HepG2 (cell line): Measurements from ENCODE around the gene CCDC177. TPM values are rescaled to one million over a fixed set of nuclear protein-coding genes. Genes with fewer than 3 reads are reported as not detected.
A peak's percentile ranks its signal among the peaks of the same experiment; 100 is the strongest.

Experiments
- ATAC-seq: fragments of 200-7000 bp; cut with Tn5 transposase; 3 replicates; pipeline ENCODE4 v1.9.1; 2020; ENCODE audit warnings: mild to moderate bottlenecking, moderate library complexity
- BruUV-seq: library from RNA; stranded (reverse); fragments of 400-500 nt; replicated peaks from 2 replicates; lab custom pipeline; 2021; lab: Mats Ljungman, UMichigan
- CTCF ChIA-PET: fragments of 300-600 bp; formaldehyde crosslinking; extraction: SDS; loops from one replicate; lab custom pipeline; 2021; ENCODE audit warnings: low total read pairs, inconsistent platforms, low intra/inter-chr PET ratio; lab: Yijun Ruan, JAX
- POLR2A ChIA-PET: fragments of 350-600 bp; sonication (Branson Sonifier 250); formaldehyde crosslinking; loops from one replicate; lab custom pipeline; 2020; ENCODE audit warnings: antibody characterized with exemption, inconsistent platforms; lab: Yijun Ruan, JAX
- DNase-seq: peaks from one replicate; pipeline ENCODE4 v3.0.0-alpha.2; 2015; ENCODE audit warnings: low spot score
- FAIRE-seq: peaks from 3 replicates; lab custom pipeline; 2011; peaks lifted over from hg19 to GRCh38; lab: Jason Lieb, UNC
- H2AFZ ChIP-seq: one replicate; pipeline ENCODE4 v1.6.1; 2011; ENCODE audit warnings: low read length, inconsistent platforms
- H3K27ac ChIP-seq: fragments of 300-600 bp; 3 replicates; pipeline ENCODE4 v1.8.0; 2011; ENCODE audit warnings: mixed run types, mild to moderate bottlenecking, mixed read lengths, low read length, inconsistent platforms; ENCODE audit not compliant: insufficient read depth; ENCODE audit errors: extremely low read length
- H3K27me3 ChIP-seq, 2 experiments: fragments of 200-600 bp in 1 of 2; 2 replicates in 1 of 2; 3 replicates in 1 of 2; pipeline versions ENCODE4 v1.6.0 to v1.8.0; 2011; ENCODE audit warnings: low read length in 2 of 2, mild to moderate bottlenecking in 2 of 2, moderate library complexity in 2 of 2, inconsistent platforms in 1 of 2; ENCODE audit not compliant: insufficient read depth in 2 of 2, control insufficient read depth in 1 of 2
- H3K36me3 ChIP-seq, 2 experiments: fragments of 200-600 bp in 1 of 2; replicated peaks in 1 of 2; 2 replicates in 1 of 2; 3 replicates in 1 of 2; pipeline versions ENCODE4 v1.5.1 to v1.8.0; 2011; ENCODE audit warnings: low read length in 2 of 2, inconsistent platforms in 1 of 2; ENCODE audit not compliant: insufficient read depth in 2 of 2, control insufficient read depth in 1 of 2
- H3K4me1 ChIP-seq: 2 replicates; pipeline ENCODE4 v1.5.1; 2012; ENCODE audit warnings: low read length, inconsistent platforms; ENCODE audit not compliant: insufficient read depth
- H3K4me2 ChIP-seq: 2 replicates; pipeline ENCODE4 v1.6.0; 2011; ENCODE audit warnings: low read depth, low read length, inconsistent platforms
- H3K4me3 ChIP-seq, 3 experiments: fragments of 200-600 bp in 1 of 3; sonication (generic), shearing (Covaris generic) in 1 of 3; replicated peaks in 1 of 3; 2 replicates each; pipeline ENCODE4 v1.5.1; 2011 to 2016; ENCODE audit warnings: low read length in 3 of 3, inconsistent platforms in 2 of 3, low read depth in 2 of 3, mild to moderate bottlenecking in 2 of 3, control low read depth in 1 of 3, mixed read lengths in 1 of 3; ENCODE audit not compliant: insufficient read depth in 1 of 3
- H3K79me2 ChIP-seq: one replicate; pipeline ENCODE4 v1.6.1; 2011; ENCODE audit warnings: low read length, inconsistent platforms; ENCODE audit not compliant: insufficient read depth
- H3K9ac ChIP-seq: 2 replicates; pipeline ENCODE4 v1.6.0; 2011; ENCODE audit warnings: mild to moderate bottlenecking, low read depth, low read length, inconsistent platforms; ENCODE audit not compliant: insufficient read depth
- H3K9me3 ChIP-seq: 2 replicates; pipeline ENCODE4 v1.5.1; 2012; ENCODE audit warnings: mild to moderate bottlenecking, low read length
- H4K20me1 ChIP-seq: 2 replicates; pipeline ENCODE4 v1.6.0; 2011; ENCODE audit warnings: inconsistent platforms, mild to moderate bottlenecking, low read length, moderate library complexity; ENCODE audit not compliant: insufficient read depth
- CHD2 ChIP-seq: IDR thresholded peaks from 2 replicates; pipeline ENCODE4 v1.6.1; 2011; ENCODE audit warnings: low read depth, low read length, improper control_type of control experiment
- ISX ChIP-seq: sonication (generic); formaldehyde crosslinking; conservative IDR thresholded peaks from 2 replicates; pipeline ENCODE4 v1.5.0; 2020; ENCODE audit warnings: missing genetic modification reagents
- NAIF1 ChIP-seq: sonication (generic); formaldehyde crosslinking; IDR thresholded peaks from 2 replicates; pipeline ENCODE4 v1.5.0; 2020; ENCODE audit warnings: mild to moderate bottlenecking, missing genetic modification reagents, borderline replicate concordance
- NFE2 ChIP-seq: sonication (generic); formaldehyde crosslinking; IDR thresholded peaks from 2 replicates; pipeline ENCODE4 v1.4.0; 2020; ENCODE audit warnings: missing genetic modification reagents
- PHF5A ChIP-seq: IDR thresholded peaks from one replicate; pipeline ENCODE4 v1.6.1; 2018; ENCODE audit warnings: low read depth, missing genetic modification reagents; ENCODE audit not compliant: unreplicated experiment
- RBM39 ChIP-seq: fragments of 200-400 bp; formaldehyde crosslinking; IDR thresholded peaks from one replicate; pipeline ENCODE4 v1.6.1; 2018; ENCODE audit warnings: antibody characterized with exemption, mild to moderate bottlenecking, low read depth, low read length; ENCODE audit not compliant: poor library complexity, severe bottlenecking
- TEAD3 ChIP-seq: optimal IDR thresholded peaks from 2 replicates; pipeline ENCODE3; 2016; ENCODE audit warnings: borderline replicate concordance
- ZC3H13 ChIP-seq: sonication (generic); formaldehyde crosslinking; IDR thresholded peaks from 2 replicates; pipeline ENCODE4 v1.8.1; 2023; ENCODE audit warnings: mild to moderate bottlenecking, missing genetic modification reagents, moderate library complexity
- ZNF30 ChIP-seq: sonication (generic); formaldehyde crosslinking; IDR thresholded peaks from 2 replicates; pipeline ENCODE4 v1.5.0; 2020; ENCODE audit warnings: mild to moderate bottlenecking, missing genetic modification reagents
- ZNF530 ChIP-seq: sonication (generic); formaldehyde crosslinking; IDR thresholded peaks from 2 replicates; pipeline ENCODE4 v1.5.0; 2020; ENCODE audit warnings: low read depth, mild to moderate bottlenecking, missing genetic modification reagents
- ZNF569 ChIP-seq: sonication (generic); formaldehyde crosslinking; IDR thresholded peaks from 2 replicates; pipeline ENCODE4 v1.5.0; 2020; ENCODE audit warnings: mild to moderate bottlenecking, missing genetic modification reagents, moderate library complexity, borderline replicate concordance
- ZNF850 ChIP-seq: sonication (generic); formaldehyde crosslinking; conservative IDR thresholded peaks from 2 replicates; pipeline ENCODE4 v1.9.0; 2021; ENCODE audit warnings: mild to moderate bottlenecking, missing genetic modification reagents
- ZZZ3 ChIP-seq: sonication (generic); formaldehyde crosslinking; IDR thresholded peaks from 2 replicates; pipeline ENCODE4 v1.4.0; 2020; ENCODE audit warnings: missing genetic modification reagents, mild to moderate bottlenecking, borderline replicate concordance
- WGBS: methylation state at CpG from one replicate; pipeline ENCODE4 v1.1.6; 2017; ENCODE audit warnings: low lambda C conversion rate; 5-methylcytosine and 5-hydroxymethylcytosine counted together
- in situ Hi-C: cut with HindIII; loops from 2 replicates; pipeline ENCODE4 v1.10.0; 2017; ENCODE audit warnings: low pct_unique_long_range_greater_than_20kb; ENCODE audit not compliant: extremely low pct_ligation_motif_present
- intact Hi-C: fragments of 100-400 bp; cut with micrococcal nuclease; formaldehyde crosslinking; loops from one replicate; pipeline ENCODE4 v1.10.0; 2022; ENCODE audit not compliant: unreplicated experiment
- polyA plus RNA-seq, 8 experiments: library from polyadenylated mRNA; depleted of rRNA in 3 of 8; stranded (reverse) in 7 of 8; unstranded in 1 of 8; fragments of >200 nt; fragmentation: Illumina TruSeq in 4 of 8; extraction: Trizol in 4 of 8; gene quantifications; 2 replicates each; pipeline versions ENCODE4 v1.2.1 to v1.2.3, GENCODE V29; 2011 to 2016; ENCODE audit warnings: low read depth in 4 of 8, missing spikeins in 1 of 8, mixed read lengths in 1 of 8; ENCODE audit not compliant: insufficient read depth in 1 of 8
- total RNA-seq, 5 experiments: library from RNA; depleted of rRNA; stranded (reverse); fragments of >200 nt; fragmentation: Illumina TruSeq; extraction: Trizol; gene quantifications; 2 replicates each; pipeline ENCODE4 v1.2.3, GENCODE V29; 2016; ENCODE audit warnings: low read depth in 1 of 5
- TF ChIP-seq, protein P1 (sequence below): sonication (generic); formaldehyde crosslinking; IDR thresholded peaks from 2 replicates; pipeline ENCODE4 v1.9.0; 2021; ENCODE audit warnings: missing genetic modification reagents, mild to moderate bottlenecking, borderline replicate concordance
- TF ChIP-seq, protein P2 (sequence below): sonication (generic); formaldehyde crosslinking; IDR thresholded peaks from 2 replicates; pipeline ENCODE4 v1.5.0; 2020; ENCODE audit warnings: mild to moderate bottlenecking, missing genetic modification reagents
- TF ChIP-seq, protein P3 (sequence below): IDR thresholded peaks from 2 replicates; pipeline ENCODE4 v1.6.1; 2016; ENCODE audit warnings: missing compliant biosample characterization, missing genetic modification reagents, borderline replicate concordance
- TF ChIP-seq, protein P4 (sequence below): sonication (generic); formaldehyde crosslinking; IDR thresholded peaks from 2 replicates; pipeline ENCODE4 v1.5.0; 2020; ENCODE audit warnings: missing genetic modification reagents
- TF ChIP-seq, protein P5 (sequence below): sonication (generic); formaldehyde crosslinking; IDR thresholded peaks from 2 replicates; pipeline ENCODE4 v1.5.0; 2020; ENCODE audit warnings: missing genetic modification reagents

Gene CCDC177
- total and polyA plus RNA-seq, 2 of the 13 experiments (the other 11 are each of a cell fraction or from before 2014, with no cell fraction given), result not detected

DNA sequence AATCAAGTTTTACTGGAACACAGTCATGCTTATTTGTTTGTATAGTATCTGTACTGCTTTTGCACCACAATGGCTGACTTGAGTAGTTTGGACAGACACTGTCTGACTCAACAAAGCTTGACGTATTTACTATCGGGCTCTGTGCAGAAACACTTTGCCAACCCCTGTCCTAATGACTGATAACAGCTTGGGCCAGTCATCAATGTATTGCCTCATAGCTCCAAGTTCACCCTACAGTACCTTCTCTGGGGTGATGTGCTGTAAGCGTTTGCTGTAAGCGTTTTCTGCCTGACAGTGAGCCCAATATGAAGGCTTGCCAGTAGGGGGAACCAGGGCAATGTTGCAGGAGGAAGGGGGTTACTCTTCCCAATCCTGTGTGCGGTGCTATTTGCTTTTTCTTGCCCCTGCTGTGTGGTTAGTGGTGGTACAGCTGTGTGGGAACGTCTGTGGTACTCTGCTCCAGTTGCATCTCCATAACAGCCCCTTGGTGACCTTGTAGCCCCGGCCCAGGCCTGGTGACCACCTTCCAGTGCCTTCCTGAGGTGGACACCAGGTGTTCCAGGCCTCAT, 5.4 kb upstream of the CCDC177 start:
- H4K20me1 ChIP-seq, result no peaks in the 10 kb centered on the region
- peaks cover 17% of the 10 kb centered on the region for H3K4me1 ChIP-seq
- no peak overlapping the region for H3K4me3 ChIP-seq
- no TSS peak for BruUV-seq
- no peaks in the 10 kb centered on the region for H3K9me3 ChIP-seq
- FAIRE-seq (peak; percentile 99), DNase-seq (peak; percentile 95), ATAC-seq (peak; percentile 97)
- H3K4me2 ChIP-seq, result peak overlapping the region; percentile 41
- ChIA-PET CTCF (interaction anchor here (1.2 kb wide), 1 partner anchor 147 kb away, joined by 6 read pairs; no protein-coding TSS in a partner anchor), POLR2A (interaction anchor here (1.0 to 1.4 kb wide), 4 partner anchors 28 to 308 kb away, joined by 3 to 5 read pairs (median 4); partner anchors contain the start of genes ERH, SLC39A9 and SRSF5)
- in situ Hi-C loops (loop anchor here (10.0 to 25.0 kb wide), 3 partner anchors 145 to 732 kb away; no protein-coding TSS in a partner anchor), intact Hi-C loops (loop anchor here (1.0 to 2.0 kb wide), 2 partner anchors 23 to 738 kb away; no protein-coding TSS in a partner anchor)
- peak overlapping the region; percentile 47 for H3K27ac ChIP-seq
- WGBS, result 0% methylated on average over 7 of the region's 7 CpGs
- no peaks in the 10 kb centered on the region for H3K79me2 ChIP-seq
- no peaks in the 10 kb centered on the region for H3K36me3 ChIP-seq
- no peak overlapping the region for H3K9ac ChIP-seq
- no peak overlapping the region for H2AFZ ChIP-seq
- H3K27me3 ChIP-seq, result peaks cover 0 to 21% of the 10 kb centered on the region in 2 experiments; a peak in 2 of 5 replicates
- TF ChIP-seq, protein P1, sequence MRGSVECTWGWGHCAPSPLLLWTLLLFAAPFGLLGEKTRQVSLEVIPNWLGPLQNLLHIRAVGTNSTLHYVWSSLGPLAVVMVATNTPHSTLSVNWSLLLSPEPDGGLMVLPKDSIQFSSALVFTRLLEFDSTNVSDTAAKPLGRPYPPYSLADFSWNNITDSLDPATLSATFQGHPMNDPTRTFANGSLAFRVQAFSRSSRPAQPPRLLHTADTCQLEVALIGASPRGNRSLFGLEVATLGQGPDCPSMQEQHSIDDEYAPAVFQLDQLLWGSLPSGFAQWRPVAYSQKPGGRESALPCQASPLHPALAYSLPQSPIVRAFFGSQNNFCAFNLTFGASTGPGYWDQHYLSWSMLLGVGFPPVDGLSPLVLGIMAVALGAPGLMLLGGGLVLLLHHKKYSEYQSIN (CRISPR knock-in tag), result no peak
- no peak for TF ChIP-seq ZNF30 (CRISPR knock-in tag)
- no peak for TF ChIP-seq ISX (CRISPR knock-in tag)
- no peak for TF ChIP-seq ZNF530 (CRISPR knock-in tag)
- TF ChIP-seq ZC3H13 (CRISPR knock-in tag), result no peak
- TF ChIP-seq NFE2, result no peak
- TF ChIP-seq, protein P2, sequence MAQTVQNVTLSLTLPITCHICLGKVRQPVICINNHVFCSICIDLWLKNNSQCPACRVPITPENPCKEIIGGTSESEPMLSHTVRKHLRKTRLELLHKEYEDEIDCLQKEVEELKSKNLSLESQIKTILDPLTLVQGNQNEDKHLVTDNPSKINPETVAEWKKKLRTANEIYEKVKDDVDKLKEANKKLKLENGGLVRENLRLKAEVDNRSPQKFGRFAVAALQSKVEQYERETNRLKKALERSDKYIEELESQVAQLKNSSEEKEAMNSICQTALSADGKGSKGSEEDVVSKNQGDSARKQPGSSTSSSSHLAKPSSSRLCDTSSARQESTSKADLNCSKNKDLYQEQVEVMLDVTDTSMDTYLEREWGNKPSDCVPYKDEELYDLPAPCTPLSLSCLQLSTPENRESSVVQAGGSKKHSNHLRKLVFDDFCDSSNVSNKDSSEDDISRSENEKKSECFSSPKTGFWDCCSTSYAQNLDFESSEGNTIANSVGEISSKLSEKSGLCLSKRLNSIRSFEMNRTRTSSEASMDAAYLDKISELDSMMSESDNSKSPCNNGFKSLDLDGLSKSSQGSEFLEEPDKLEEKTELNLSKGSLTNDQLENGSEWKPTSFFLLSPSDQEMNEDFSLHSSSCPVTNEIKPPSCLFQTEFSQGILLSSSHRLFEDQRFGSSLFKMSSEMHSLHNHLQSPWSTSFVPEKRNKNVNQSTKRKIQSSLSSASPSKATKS (CRISPR knock-in tag), result no peak
- TF ChIP-seq RBM39, result no peak
- TF ChIP-seq, protein P3, sequence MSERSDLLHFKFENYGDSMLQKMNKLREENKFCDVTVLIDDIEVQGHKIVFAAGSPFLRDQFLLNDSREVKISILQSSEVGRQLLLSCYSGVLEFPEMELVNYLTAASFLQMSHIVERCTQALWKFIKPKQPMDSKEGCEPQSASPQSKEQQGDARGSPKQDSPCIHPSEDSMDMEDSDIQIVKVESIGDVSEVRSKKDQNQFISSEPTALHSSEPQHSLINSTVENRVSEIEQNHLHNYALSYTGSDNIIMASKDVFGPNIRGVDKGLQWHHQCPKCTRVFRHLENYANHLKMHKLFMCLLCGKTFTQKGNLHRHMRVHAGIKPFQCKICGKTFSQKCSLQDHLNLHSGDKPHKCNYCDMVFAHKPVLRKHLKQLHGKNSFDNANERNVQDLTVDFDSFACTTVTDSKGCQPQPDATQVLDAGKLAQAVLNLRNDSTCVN (CRISPR knock-in tag), result no peak
- TF ChIP-seq NAIF1 (CRISPR knock-in tag), result no peak
- TF ChIP-seq TEAD3, result peak; percentile 42
- TF ChIP-seq ZNF850 (CRISPR knock-in tag), result no peak
- peak; percentile 47 for TF ChIP-seq PHF5A
- TF ChIP-seq ZNF569 (CRISPR knock-in tag), result no peak
- no peak for TF ChIP-seq ZZZ3 (CRISPR knock-in tag)
- TF ChIP-seq, protein P4, sequence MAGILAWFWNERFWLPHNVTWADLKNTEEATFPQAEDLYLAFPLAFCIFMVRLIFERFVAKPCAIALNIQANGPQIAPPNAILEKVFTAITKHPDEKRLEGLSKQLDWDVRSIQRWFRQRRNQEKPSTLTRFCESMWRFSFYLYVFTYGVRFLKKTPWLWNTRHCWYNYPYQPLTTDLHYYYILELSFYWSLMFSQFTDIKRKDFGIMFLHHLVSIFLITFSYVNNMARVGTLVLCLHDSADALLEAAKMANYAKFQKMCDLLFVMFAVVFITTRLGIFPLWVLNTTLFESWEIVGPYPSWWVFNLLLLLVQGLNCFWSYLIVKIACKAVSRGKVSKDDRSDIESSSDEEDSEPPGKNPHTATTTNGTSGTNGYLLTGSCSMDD (CRISPR knock-in tag), result no peak
- TF ChIP-seq, protein P5, sequence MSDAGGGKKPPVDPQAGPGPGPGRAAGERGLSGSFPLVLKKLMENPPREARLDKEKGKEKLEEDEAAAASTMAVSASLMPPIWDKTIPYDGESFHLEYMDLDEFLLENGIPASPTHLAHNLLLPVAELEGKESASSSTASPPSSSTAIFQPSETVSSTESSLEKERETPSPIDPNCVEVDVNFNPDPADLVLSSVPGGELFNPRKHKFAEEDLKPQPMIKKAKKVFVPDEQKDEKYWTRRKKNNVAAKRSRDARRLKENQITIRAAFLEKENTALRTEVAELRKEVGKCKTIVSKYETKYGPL (CRISPR knock-in tag), result no peak
- TF ChIP-seq CHD2, result no peak
